ENCODE data around the gene BGN.

BGN gene

GRCh38 chrX:153523269-153523668 is 28.5 kb downstream of the BGN start:
- no peak for TF ChIP-seq CTCF (IDR thresholded peaks at IDR 0.05; ENCODE audit: low read depth, low read length)
- TF ChIP-seq POLR2A (IDR thresholded peaks at IDR 0.05; ENCODE audit: extremely low read depth, insufficient read length): no peak
- DNase-seq (ENCODE audit: low read depth): no peak

GRCh38 chrX:153524234-153524633 is 29.5 kb downstream of the BGN start:
- TF ChIP-seq CTCF (IDR thresholded peaks at IDR 0.05; ENCODE audit: low read depth, low read length) (no peak), POLR2A (IDR thresholded peaks at IDR 0.05; ENCODE audit: extremely low read depth, insufficient read length) (no peak), MYC (IDR thresholded peaks at IDR 0.05; ENCODE audit: low read depth, low read length) (no peak), MAX (IDR thresholded peaks at IDR 0.05; ENCODE audit: low read depth, low read length) (no peak)
- H3K4me3 ChIP-seq (ENCODE audit: low read depth, low read length): no peak overlapping the region
- no peak for DNase-seq (ENCODE audit: low read depth)

More at GRCh38 chrX:153523269-153523668, 28.5 kb downstream of the BGN start:
- no peak overlapping the region for H3K4me3 ChIP-seq (ENCODE audit: low read depth, low read length)

- no peak for DNase-seq (ENCODE audit: low read depth)
- TF ChIP-seq CTCF (IDR thresholded peaks at IDR 0.05; ENCODE audit: low read depth, low read length): no peak
- TF ChIP-seq MYC (IDR thresholded peaks at IDR 0.05; ENCODE audit: low read depth, low read length): no peak
- no peak for TF ChIP-seq POLR2A (IDR thresholded peaks at IDR 0.05; ENCODE audit: extremely low read depth, insufficient read length)
- no peak for TF ChIP-seq MAX (IDR thresholded peaks at IDR 0.05; ENCODE audit: low read depth, low read length)
- no peak overlapping the region for H3K4me3 ChIP-seq (ENCODE audit: low read depth, low read length)
These were observed 30.7 kb downstream of the BGN start for GRCh38 chrX:153525451-153525850.

GRCh38 chrX:153526042-153526441 is 31.3 kb downstream of the BGN start:
- H3K4me3 ChIP-seq (ENCODE audit: low read depth, low read length): no peak overlapping the region
- TF ChIP-seq POLR2A (IDR thresholded peaks at IDR 0.05; ENCODE audit: extremely low read depth, insufficient read length): no peak
- no peak for TF ChIP-seq CTCF (IDR thresholded peaks at IDR 0.05; ENCODE audit: low read depth, low read length)
- no peak for TF ChIP-seq MAX (IDR thresholded peaks at IDR 0.05; ENCODE audit: low read depth, low read length)
- no peak for TF ChIP-seq MYC (IDR thresholded peaks at IDR 0.05; ENCODE audit: low read depth, low read length)
- DNase-seq (ENCODE audit: low read depth): no peak

- H3K4me3 ChIP-seq (ENCODE audit: low read depth, low read length): no peak overlapping the region
- DNase-seq (ENCODE audit: low read depth): no peak
- TF ChIP-seq POLR2A (IDR thresholded peaks at IDR 0.05; ENCODE audit: extremely low read depth, insufficient read length): no peak
- no peak for TF ChIP-seq MYC (IDR thresholded peaks at IDR 0.05; ENCODE audit: low read depth, low read length)
- no peak for TF ChIP-seq CTCF (IDR thresholded peaks at IDR 0.05; ENCODE audit: low read depth, low read length)
- TF ChIP-seq MAX (IDR thresholded peaks at IDR 0.05; ENCODE audit: low read depth, low read length): no peak
These were observed 32.0 kb downstream of the BGN start for GRCh38 chrX:153526801-153527200.

- no peak for DNase-seq (ENCODE audit: low read depth)
- H3K4me3 ChIP-seq (ENCODE audit: low read depth, low read length): no peak overlapping the region
- TF ChIP-seq POLR2A (IDR thresholded peaks at IDR 0.05; ENCODE audit: extremely low read depth, insufficient read length) (no peak), MYC (IDR thresholded peaks at IDR 0.05; ENCODE audit: low read depth, low read length) (no peak), MAX (IDR thresholded peaks at IDR 0.05; ENCODE audit: low read depth, low read length) (no peak), CTCF (IDR thresholded peaks at IDR 0.05; ENCODE audit: low read depth, low read length) (no peak)
These were observed 32.4 kb downstream of the BGN start for GRCh38 chrX:153527208-153527607.
